Neural progenitor cell (in vitro differentiated cells): ENCODE measurements around the gene GPR158.

Experiments used
- CTCF ChIP-seq: fragments of 200-600 bp; sonication (generic); IDR thresholded peaks from 2 replicates; pipeline ENCODE4 v1.5.1; 2017; ENCODE audit warnings: antibody characterized with exemption, mild to moderate bottlenecking
- EZH2 ChIP-seq: fragments of 200-600 bp; sonication (generic); IDR thresholded peaks from 2 replicates; pipeline ENCODE4 v1.6.1; 2017; ENCODE audit warnings: antibody characterized with exemption, mild to moderate bottlenecking, moderate library complexity
- EZH2phosphoT487 ChIP-seq: fragments of 200-600 bp; sonication (generic); IDR thresholded peaks from 2 replicates; pipeline ENCODE4 v1.6.1; 2017; ENCODE audit warnings: antibody characterized with exemption

GRCh38 chr10:25334445-25334844 lies 159.6 kb downstream of the GPR158 start:
- no peak for TF ChIP-seq CTCF
- no peak for TF ChIP-seq EZH2
- no peak for TF ChIP-seq EZH2phosphoT487
